Uterus (tissue), 2 donors: Measurements from ENCODE around the gene LTB4R2.

Experiments used
- CTCF ChIP-seq, 4 experiments: fragments of 200-600 bp in 2 of 4; fragments of 450-650 bp in 2 of 4; sonication (generic) in 2 of 4; IDR thresholded peaks; one replicate each; pipeline ENCODE4 v1.5.1; 2016 to 2019; ENCODE audit warnings: antibody characterized with exemption in 4 of 4, mild to moderate bottlenecking in 2 of 4, moderate library complexity in 1 of 4
- POLR2A ChIP-seq, 2 donors: fragments of 450-650 bp; IDR thresholded peaks; one replicate each; pipeline ENCODE4 v1.6.1; 2016; ENCODE audit warnings: antibody characterized with exemption in 2 of 2, mild to moderate bottlenecking in 1 of 2, moderate library complexity in 1 of 2

GRCh38 chr14:24285351-24285750 lies 24.6 kb upstream of the LTB4R2 start:
- TF ChIP-seq CTCF (IDR thresholded peaks at IDR 0.05) (no peak), POLR2A (IDR thresholded peaks at IDR 0.05) (no peak)
